Left renal pelvis (tissue), 4 donors: ENCODE results near the gene CABS1. TPM values are rescaled to one million over a fixed set of nuclear protein-coding genes. Genes with fewer than 3 reads are reported as not detected.
A peak's percentile ranks its signal among the peaks of the same experiment; 100 is the strongest.

Experiments
- DNase-seq, 4 donors: peaks; one replicate each; pipeline ENCODE4 v3.0.0-alpha.2; 2013; ENCODE audit warnings: low read depth in 4 of 4, low spot score in 3 of 4
- polyA plus RNA-seq, 4 donors: library from polyadenylated mRNA; unstranded; fragments of 120-200 nt; gene quantifications; one replicate each; pipeline ENCODE4 v1.2.1, GENCODE V29; 2013; ENCODE audit not compliant: insufficient read length in 4 of 4

Gene CABS1
- under 1 TPM in 1 of 4 donors, not detected in 3; 0.32 TPM for polyA plus RNA-seq

- DNase-seq, result no peak
These were observed at the start of gene CABS1 for GRCh38 chr4:70334681-70335080. CABS1 (plus strand) TSS chr4:70334981; CDS start chr4:70335040, 59 bp downstream.

DNA sequence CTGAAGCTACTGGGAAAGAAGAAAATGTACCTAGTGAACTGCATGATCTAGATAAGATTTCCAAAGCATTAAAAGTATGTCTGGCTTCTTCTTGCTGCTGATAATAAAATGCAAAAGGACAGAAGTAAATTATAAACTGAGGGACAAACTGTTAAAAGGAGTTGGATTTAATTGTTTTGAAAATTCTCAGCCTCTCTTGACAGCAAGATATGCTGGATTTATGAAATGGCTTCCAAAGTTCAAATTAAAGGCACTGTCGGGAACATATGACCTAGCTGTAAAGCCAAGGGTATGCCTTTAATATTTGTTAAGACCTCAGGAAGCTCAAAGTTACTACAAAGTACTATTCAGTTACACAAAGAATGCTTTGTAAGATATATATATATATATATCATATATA lies 46.1 kb upstream of the CABS1 start:
- DNase-seq, result no peak

- no peak for DNase-seq
These were observed 43.4 kb upstream of the CABS1 start for GRCh38 chr4:70291341-70291740.

DNA sequence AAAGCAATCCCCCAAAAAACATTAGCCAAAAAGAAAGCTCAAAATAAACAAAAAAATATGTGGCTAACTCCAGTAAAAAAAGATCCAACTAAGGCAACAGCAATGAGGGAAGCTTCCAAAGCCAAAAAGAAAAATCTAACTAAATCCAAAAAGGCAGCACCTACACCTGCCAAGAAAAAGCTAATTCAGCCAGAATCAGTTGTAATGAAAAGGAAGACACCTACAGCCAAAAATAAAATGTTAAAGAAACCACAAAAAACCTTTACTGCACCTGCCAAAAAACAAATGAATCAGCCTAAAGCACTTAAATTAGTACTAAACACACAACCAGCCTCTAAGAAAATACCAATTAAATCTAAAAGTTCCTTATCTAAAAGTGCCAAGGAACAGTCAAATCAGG lies 37.2 kb upstream of the CABS1 start:
- no peak for DNase-seq

GRCh38 chr4:70298051-70298450 lies 36.7 kb upstream of the CABS1 start:
- DNase-seq, result no peak

GRCh38 chr4:70299643-70300042 lies 35.1 kb upstream of the CABS1 start:
- no peak for DNase-seq

DNA sequence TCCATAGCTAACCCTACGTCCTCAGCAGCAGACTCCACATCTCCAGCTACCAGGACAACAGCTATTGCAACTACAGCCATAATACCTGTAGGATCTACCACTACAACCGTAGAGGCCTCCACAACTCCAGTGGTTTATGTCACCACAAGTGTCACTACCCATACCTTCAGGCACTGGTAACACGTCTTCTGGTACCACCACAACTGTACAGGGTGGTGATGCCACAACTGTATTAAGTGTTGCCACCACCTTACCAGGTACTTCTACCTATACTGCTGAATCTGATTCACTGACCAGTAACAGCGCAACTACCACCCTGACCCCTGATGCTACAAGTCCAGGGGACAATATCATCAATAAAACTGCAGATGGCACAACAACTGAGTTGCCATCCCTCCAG lies 34.6 kb upstream of the CABS1 start:
- no peak for DNase-seq

DNA sequence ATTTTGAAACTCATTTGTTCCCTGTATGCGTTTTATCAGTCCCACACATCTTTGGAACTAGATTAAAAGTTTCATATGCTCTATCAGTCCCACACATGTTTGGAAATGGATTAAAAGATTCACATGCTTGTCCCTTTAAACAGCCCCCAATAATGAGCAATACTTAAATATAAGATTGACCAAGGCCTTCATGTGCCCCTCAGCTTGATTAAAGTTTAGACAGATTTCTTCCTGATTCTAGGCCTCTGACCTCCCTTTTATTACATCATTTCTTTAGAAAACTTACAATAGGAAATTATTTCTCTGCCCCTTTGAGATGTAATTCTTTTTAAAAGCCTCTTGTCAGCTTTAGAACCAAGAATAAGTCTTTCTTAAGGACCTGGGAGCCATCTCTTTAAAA lies 31.7 kb upstream of the CABS1 start:
- DNase-seq, result peak in 1 of 4 donors; percentile 52

GRCh38 chr4:70305601-70306000 lies 29.2 kb upstream of the CABS1 start:
- no peak for DNase-seq

- peak in 1 of 4 donors; percentile 31 for DNase-seq
These were observed 28.7 kb upstream of the CABS1 start for GRCh38 chr4:70306076-70306475.

- DNase-seq, result no peak
These were observed 21.0 kb upstream of the CABS1 start for GRCh38 chr4:70313736-70314135.

GRCh38 chr4:70315928-70316327 lies 18.9 kb upstream of the CABS1 start:
- no peak for DNase-seq

GRCh38 chr4:70326052-70326451 lies 8.7 kb upstream of the CABS1 start:
- no peak for DNase-seq

GRCh38 chr4:70336043-70336442 lies 1.3 kb downstream of the CABS1 start:
- no peak for DNase-seq

- no peak for DNase-seq
These were observed 3.2 kb downstream of the CABS1 start for GRCh38 chr4:70337886-70338420.

- no peak for DNase-seq
These were observed 21.4 kb downstream of the CABS1 start for GRCh38 chr4:70356185-70356584.

GRCh38 chr4:70359115-70359661 lies 24.4 kb downstream of the CABS1 start:
- no peak for DNase-seq

GRCh38 chr4:70360460-70360859 lies 25.7 kb downstream of the CABS1 start, which contains the start of gene SMR3A:
SMR3A (plus strand) TSS chr4:70360760; CDS start chr4:70362116, 1,356 bp downstream.
- DNase-seq, result no peak

GRCh38 chr4:70364002-70364401 lies 29.2 kb downstream of the CABS1 start:
- DNase-seq, result no peak

DNA sequence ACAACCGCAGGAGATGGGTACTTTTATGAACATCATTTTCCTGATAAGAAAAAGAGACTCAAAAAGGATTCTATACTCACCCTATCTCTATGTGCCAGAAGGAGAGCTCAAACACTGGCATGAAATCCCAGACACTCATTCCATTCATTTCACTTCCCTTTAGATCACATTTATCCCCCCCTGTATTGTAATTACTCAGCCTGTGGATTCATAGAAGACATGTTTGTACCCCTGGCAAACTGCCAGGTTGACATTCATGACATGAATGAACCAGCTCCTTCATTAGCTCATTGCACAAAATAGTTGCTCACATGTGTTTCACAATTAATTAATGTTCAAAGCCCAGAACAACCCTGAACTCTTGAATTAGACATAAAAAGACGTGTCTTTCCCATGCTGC lies 30.7 kb downstream of the CABS1 start:
- DNase-seq, result no peak

- no peak for DNase-seq
These were observed 33.0 kb downstream of the CABS1 start for GRCh38 chr4:70367813-70368212.

DNA sequence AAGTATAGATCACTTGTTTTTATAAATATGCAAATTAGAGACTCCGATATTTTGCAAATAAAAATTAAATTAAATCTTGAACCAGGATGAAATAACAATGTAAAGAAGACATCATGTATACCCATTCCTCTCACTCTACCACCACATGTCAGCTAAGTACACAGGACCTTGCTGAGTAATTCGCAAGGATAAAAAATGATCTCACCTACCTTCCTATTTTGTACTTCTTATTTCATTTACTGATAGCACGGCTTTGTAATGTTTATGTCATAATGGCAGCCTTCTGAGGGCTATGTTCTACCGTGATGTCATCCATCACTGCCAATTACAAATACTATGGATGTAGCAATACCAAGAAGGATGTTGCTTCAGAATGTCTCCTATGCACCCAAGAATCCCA lies 37.2 kb downstream of the CABS1 start:
- no peak for DNase-seq

DNA sequence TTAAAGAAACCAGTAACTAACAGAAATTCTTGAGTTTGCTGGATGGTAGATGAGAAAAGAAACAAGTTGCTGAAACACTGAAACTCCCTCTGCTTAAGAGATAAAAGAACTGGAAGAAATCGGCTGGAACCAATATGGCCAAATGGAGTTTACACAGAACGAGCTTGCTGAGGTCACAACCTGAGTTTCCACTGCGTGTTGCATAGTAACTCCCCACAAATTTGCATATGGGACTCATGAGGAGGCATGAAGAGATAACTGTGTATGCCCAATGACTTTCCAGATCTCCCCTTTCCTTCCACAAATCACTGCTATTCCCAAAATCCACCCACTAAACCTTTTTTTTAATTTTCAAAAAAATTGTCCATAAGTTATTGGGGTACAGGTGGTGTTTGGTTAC lies 38.0 kb downstream of the CABS1 start:
- DNase-seq, result no peak
